Frontal cortex (tissue), 4 donors: ENCODE data around the gene RBPJ. TPM values are rescaled to one million over a fixed set of nuclear protein-coding genes. Genes with fewer than 3 reads are reported as not detected.

ENCODE experiments used
- DNase-seq, 2 donors: peaks; one replicate each; pipeline ENCODE4 v3.0.0; 2012; ENCODE audit warnings: low spot score in 2 of 2
- FAIRE-seq: peaks from 2 replicates; lab custom pipeline; 2012; peaks lifted over from hg19 to GRCh38; lab: Jason Lieb, UNC
- total RNA-seq: library from RNA; depleted of rRNA; stranded (reverse); fragments of >200 nt; gene quantifications from one replicate; pipeline ENCODE4 v1.2.3, GENCODE V29; 2014
- donor health status: control.
- donor health status: control.
- donor health status: control.

Gene RBPJ
- total RNA-seq, 1 donor from 2014 or later, result 77.0 TPM

GRCh38 chr4:26410385-26411293 is 89.8 kb downstream of the RBPJ start:
- FAIRE-seq, result peak; percentile 96

GRCh38 chr4:26412381-26413372 is 91.9 kb downstream of the RBPJ start:
- DNase-seq, result no peak
- FAIRE-seq, result no peak

More at GRCh38 chr4:26410385-26411293, 89.8 kb downstream of the RBPJ start:
- peak; percentile 4 to 38 for DNase-seq

- FAIRE-seq (no peak), DNase-seq (no peak)
These were observed 92.8 kb downstream of the RBPJ start for GRCh38 chr4:26413582-26413981.

- no peak for FAIRE-seq
These were observed 97.3 kb downstream of the RBPJ start for GRCh38 chr4:26418107-26418506.

GRCh38 chr4:26418850-26419249 is 98.0 kb downstream of the RBPJ start:
- DNase-seq (no peak), FAIRE-seq (no peak)

More at GRCh38 chr4:26418107-26418506, 97.3 kb downstream of the RBPJ start:
- DNase-seq, result no peak

- FAIRE-seq, result no peak
These were observed 99.6 kb downstream of the RBPJ start for GRCh38 chr4:26420438-26420837.

GRCh38 chr4:26420913-26421312 is 100.1 kb downstream of the RBPJ start:
- DNase-seq (no peak), FAIRE-seq (no peak)

More at GRCh38 chr4:26420438-26420837, 99.6 kb downstream of the RBPJ start:
- DNase-seq, result no peak

- FAIRE-seq (no peak), DNase-seq (no peak)
These were observed 103.3 kb downstream of the RBPJ start for GRCh38 chr4:26424153-26424552.

GRCh38 chr4:26424838-26425237 is 104.0 kb downstream of the RBPJ start:
- peak; percentile 21 for FAIRE-seq
- no peak for DNase-seq

GRCh38 chr4:26425953-26426352 is 105.1 kb downstream of the RBPJ start:
- FAIRE-seq, result no peak

GRCh38 chr4:26426892-26427291 is 106.1 kb downstream of the RBPJ start:
- no peak for FAIRE-seq

More at GRCh38 chr4:26425953-26426352, 105.1 kb downstream of the RBPJ start:
- DNase-seq, result no peak

GRCh38 chr4:26429910-26430309 is 109.1 kb downstream of the RBPJ start:
- DNase-seq, result no peak
- FAIRE-seq, result no peak

More at GRCh38 chr4:26426892-26427291, 106.1 kb downstream of the RBPJ start:
- no peak for DNase-seq

GRCh38 chr4:26431461-26432180 is 110.8 kb downstream of the RBPJ start:
- DNase-seq (no peak), FAIRE-seq (no peak)

GRCh38 chr4:26432419-26432818 is 111.6 kb downstream of the RBPJ start:
- DNase-seq (no peak), FAIRE-seq (no peak)

- no peak for FAIRE-seq
These were observed 112.7 kb downstream of the RBPJ start for GRCh38 chr4:26433556-26433955.

GRCh38 chr4:26434030-26434639 is 113.3 kb downstream of the RBPJ start:
- DNase-seq (no peak), FAIRE-seq (no peak)

More at GRCh38 chr4:26433556-26433955, 112.7 kb downstream of the RBPJ start:
- DNase-seq, result no peak

GRCh38 chr4:26441102-26441501 is 120.3 kb downstream of the RBPJ start:
- FAIRE-seq (no peak), DNase-seq (no peak)

GRCh38 chr4:26441771-26442170 is 121.0 kb downstream of the RBPJ start:
- no peak for DNase-seq
- FAIRE-seq, result no peak

- FAIRE-seq (no peak), DNase-seq (no peak)
These were observed 126.6 kb downstream of the RBPJ start for GRCh38 chr4:26447378-26447777.
